HG02840 (cell line): ENCODE measurements around the gene NMRAL1.

ENCODE experiments used
- ATAC-seq: cut with Tn5 transposase; IDR thresholded peaks from one replicate; pipeline ENCODE4 v1.9.1; 2021; ENCODE audit warnings: mild to moderate bottlenecking, moderate library complexity, moderate number of reproducible peaks; ENCODE audit not compliant: unreplicated experiment, low FRiP score

Gene NMRAL1

DNA sequence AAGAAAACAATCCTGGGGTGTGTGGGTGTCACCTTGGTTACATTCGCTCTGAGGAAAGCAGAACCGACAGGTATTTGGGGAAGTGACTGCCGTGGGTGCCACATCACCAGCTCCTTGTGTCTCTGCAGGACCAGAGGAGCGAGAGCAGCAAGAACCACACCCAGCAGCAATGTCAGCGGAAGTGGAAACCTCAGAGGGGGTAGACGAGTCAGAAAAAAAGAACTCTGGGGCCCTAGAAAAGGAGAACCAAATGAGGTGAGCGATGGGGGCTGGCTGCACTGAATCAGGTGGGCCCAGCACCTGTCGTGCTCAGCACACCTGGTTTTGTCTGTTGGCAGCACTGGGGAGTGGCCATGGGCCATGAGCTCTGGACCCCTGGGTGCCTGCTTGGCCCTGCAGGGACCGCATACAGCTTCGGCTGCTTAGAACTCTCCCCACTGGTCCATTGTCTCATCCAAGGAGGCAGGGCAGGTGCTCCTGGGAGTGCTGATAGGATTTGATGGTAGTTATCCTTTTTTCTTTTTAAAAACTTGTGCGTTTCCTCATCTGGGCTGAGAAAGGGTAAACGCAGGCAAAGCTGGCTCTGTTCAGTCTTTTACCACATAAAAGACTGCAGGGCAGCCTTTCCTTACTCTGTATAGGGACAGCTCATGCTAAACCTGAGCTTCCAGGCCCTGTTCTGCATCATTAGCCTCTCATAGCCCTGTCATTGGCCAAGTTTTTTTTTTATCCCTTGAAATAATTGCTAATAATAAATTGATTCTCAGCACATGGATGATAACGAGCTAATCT, 31.1 kb upstream of the NMRAL1 start:
- ATAC-seq = no peak

DNA sequence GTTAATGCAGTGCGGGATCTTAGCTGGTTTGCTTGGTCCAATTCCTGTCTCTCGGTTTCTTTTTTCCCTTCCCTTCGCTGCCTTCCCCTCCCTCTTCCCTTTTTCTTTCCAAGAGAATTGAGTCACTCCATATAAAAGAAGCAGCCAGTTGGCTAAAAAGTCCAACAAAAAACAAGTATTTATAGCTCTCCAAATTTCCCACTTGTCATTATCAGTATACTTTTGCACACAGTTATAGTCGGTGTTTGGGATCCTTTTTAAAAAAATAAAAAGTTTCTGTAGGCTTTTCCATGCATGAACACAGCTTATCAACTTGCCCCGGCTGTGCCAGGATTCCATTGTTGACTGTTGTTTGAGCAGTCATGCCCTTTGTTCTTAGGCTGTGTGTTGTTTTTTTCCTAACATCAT, 26.6 kb upstream of the NMRAL1 start:
- no peak for ATAC-seq

DNA sequence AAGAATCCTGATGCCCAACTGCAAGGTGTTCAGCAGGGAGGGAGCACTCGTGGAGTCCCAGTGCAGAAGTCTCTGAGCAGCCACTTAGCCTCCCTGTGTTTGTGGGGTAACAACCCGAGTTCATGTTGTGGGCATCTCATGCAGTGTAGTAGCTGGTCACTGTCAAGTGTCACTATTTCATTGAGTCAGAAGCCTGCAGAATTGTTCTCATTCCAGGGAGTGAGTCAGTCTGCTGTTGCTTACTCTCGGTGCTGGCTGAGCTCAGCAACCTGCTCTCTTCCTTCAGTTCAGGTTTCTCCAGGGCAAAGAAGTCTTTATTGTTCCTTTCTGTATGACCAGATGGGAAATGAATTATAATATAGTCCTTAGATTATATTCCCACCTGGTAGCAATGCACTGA, 25.8 kb upstream of the NMRAL1 start:
- no peak for ATAC-seq

GRCh38 chr16:4499196-4499555, 24.8 kb upstream of the NMRAL1 start:
- ATAC-seq = no peak

DNA sequence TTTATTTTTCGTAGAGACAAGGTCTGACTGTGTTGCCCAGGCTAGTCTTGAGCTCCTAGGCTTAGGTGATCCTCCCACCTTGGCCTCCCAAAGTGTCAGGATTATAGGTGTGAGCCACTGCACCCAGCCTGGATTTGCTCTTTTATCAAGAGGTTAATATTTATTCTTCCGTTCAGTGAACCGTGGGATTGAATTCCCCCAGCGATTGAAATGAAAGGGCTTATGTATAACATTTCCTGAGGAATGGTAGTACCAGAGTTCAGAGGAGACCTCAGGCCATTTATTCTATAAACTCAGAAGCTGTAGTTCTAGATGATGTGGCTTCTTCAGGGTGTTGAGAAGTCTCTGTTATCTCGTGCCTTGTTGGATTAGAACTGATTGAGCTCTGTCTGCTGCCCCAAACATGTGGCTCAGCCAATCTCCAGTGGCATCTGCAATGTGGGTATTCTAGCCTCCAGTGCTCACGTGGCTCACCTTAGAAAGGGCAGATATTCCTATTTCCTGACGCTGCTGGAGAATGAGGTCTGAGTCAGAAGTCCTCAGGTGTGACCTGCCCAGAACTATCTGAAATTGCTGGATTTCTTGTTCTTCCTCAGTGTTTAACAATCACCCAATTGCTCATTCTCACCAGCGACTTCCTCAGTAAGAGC, 24.2 kb upstream of the NMRAL1 start:
- ATAC-seq = no peak

DNA sequence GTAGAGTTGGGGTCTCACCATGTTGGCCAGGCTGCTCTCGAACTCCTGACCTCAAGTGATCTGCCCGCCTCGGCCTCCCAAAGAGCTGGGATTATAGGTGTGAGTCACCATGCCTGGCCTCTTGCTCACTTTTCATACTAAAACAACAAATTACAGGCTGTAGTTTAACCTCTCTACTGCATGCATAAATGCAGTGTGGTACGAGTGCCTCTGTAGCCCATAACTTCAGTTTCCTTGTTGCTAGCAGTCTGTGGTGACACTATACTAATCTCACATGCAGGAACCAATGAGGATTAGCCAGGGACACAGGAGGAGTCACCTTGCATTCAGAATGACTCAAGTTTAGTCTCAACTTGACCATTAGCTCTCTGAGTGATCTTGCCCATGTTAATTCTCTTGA, 21.9 kb upstream of the NMRAL1 start:
- ATAC-seq = no peak

GRCh38 chr16:4495766-4496165, 21.3 kb upstream of the NMRAL1 start:
- ATAC-seq = no peak

DNA sequence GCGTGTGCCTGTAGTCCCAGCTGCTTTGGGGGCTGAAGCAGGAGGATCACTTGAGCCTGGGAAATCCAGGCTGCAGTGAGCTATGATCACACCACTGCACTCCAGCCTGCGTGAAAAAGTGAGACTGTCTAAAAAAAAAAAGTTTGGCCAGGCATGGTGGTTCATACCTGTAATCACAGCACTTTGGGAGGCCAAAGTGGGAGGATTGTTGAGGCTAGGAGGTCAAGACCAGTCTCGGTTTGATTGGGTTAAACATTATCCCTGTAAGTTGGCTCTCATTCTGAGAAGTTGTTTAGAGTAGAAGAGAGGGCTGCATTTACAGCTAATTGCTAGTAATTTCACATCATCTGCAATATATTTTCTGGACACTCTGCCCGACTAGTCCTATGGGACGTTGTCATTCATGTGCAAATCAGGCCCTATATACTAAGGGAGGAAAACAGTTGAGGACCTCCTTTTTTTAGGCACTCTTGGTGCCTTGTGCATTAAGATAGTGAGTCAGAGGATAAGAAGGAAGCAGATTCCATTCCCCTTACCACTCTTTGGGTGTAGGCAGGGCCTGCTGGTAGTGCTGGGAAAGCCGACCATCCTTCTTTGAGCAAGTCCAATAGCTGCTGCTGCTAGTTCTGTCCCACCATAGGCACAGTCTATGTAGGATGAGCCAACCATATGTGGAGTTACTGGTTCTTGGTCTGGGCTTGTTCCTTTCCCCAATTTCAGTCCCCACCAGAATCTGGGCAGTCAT, 20.5 kb upstream of the NMRAL1 start:
- no peak for ATAC-seq

- no peak for ATAC-seq
Measured at GRCh38 chr16:4491898-4492297, 17.5 kb upstream of the NMRAL1 start.

GRCh38 chr16:4489030-4489429, 14.6 kb upstream of the NMRAL1 start:
- ATAC-seq = no peak

DNA sequence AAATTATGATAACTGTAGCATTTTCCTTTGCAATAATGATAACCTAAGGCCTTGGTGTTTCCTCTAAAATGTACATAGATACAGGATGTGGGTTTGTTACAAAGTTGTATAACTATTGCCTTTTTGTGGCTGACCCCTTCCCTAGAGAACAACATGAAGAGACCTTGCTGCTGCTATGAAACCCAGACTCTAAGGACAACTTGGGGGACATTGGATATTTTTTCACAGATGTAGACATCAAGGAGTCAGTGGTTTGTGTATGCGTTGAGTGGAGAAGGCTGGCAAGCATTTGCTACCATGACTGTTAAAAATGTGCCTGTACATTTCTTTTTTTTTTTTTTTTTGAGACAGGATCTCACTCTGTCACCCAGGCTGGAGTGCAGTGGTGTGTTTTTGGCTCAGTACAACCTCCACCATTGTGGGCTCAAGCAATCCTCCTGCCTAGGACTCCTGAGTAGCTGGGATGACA, 14.1 kb upstream of the NMRAL1 start:
- ATAC-seq = no peak

GRCh38 chr16:4487955-4488498, 13.6 kb upstream of the NMRAL1 start:
- no peak for ATAC-seq

- no peak for ATAC-seq
Measured at GRCh38 chr16:4486126-4486893, 11.9 kb upstream of the NMRAL1 start.

DNA sequence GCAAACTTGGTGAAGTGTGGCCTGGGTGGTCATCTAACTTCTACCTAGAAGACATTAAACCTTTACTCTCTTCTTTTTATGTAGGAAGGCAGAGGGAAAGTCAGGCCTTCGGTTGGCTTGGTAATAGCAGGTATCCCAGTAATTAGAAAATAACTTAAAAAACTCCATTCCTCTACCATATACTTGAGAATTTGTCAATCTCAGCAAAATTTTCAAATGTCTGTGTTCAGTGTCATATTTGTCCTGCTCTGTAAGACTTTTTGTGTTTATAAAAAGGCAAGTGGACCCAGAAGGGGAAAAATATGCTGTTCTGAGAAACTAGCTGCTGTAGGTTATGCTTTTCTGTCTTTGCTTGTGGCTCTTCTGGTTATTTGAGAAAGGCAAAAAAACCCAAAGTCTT, 7.5 kb upstream of the NMRAL1 start:
- no peak for ATAC-seq

- no peak for ATAC-seq
Measured at GRCh38 chr16:4481526-4481925, 7.1 kb upstream of the NMRAL1 start.

DNA sequence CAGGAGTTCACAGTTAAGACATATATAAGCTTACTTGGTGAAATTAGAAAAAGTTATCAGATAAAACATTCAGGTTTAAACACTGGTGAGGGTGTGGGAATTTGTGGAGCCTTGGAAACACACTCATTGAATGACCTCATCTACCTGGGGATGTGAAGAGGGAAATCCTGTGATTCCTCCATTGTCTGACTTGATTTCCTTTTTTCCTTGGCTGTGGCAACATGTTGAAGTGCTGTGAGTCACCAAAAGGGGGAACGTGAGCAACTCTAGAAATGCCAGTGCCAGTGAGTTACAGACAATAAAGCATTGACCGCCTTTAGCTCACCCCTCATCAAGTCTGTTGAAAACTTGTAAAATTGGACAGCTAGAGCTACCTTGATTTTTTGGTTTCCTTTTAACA, 3.5 kb upstream of the NMRAL1 start:
- ATAC-seq = no peak

GRCh38 chr16:4475880-4476788, 1.7 kb upstream of the NMRAL1 start, which contains the start of gene HMOX2:
Gene HMOX2 (plus strand): TSS chr16:4476398. CDS start chr16:4505525, 29,127 bp downstream.
- ATAC-seq = peak; percentile 69

- no peak for ATAC-seq
Measured at GRCh38 chr16:4472880-4473279, 1.5 kb downstream of the NMRAL1 start.

GRCh38 chr16:4471869-4472268, 2.6 kb downstream of the NMRAL1 start:
- no peak for ATAC-seq
